ENCODE data around the gene LCP1.

The LCP1 gene

GRCh38 chr13:46176756-46177155 lies 5.2 kb downstream of the LCP1 start:
- no peak for TF ChIP-seq CTCF (IDR thresholded peaks at IDR 0.05; ENCODE audit: low read depth, low read length)
- DNase-seq (ENCODE audit: low read depth, low spot score), result no peak
- no peak overlapping the region for H3K4me3 ChIP-seq (ENCODE audit: low read depth, low read length)
- in situ Hi-C loops (cut with HindIII; ENCODE audit: low sequenced_read_pairs), result no loop called here

- no peak overlapping the region for H3K4me3 ChIP-seq (ENCODE audit: low read depth, low read length)
- no peak for DNase-seq (ENCODE audit: low read depth, low spot score)
- no peak for TF ChIP-seq CTCF (IDR thresholded peaks at IDR 0.05; ENCODE audit: low read depth, low read length)
- in situ Hi-C loops (cut with HindIII; ENCODE audit: low sequenced_read_pairs), result no loop called here
These were observed 8.3 kb downstream of the LCP1 start for GRCh38 chr13:46173656-46174055.

GRCh38 chr13:46172531-46172991 lies 9.4 kb downstream of the LCP1 start:
- no peak for TF ChIP-seq CTCF (IDR thresholded peaks at IDR 0.05; ENCODE audit: low read depth, low read length)
- no peak for DNase-seq (ENCODE audit: low read depth, low spot score)
- in situ Hi-C loops (cut with HindIII; ENCODE audit: low sequenced_read_pairs), result no loop called here
- H3K4me3 ChIP-seq (ENCODE audit: low read depth, low read length), result no peak overlapping the region

GRCh38 chr13:46171739-46172138 lies 10.2 kb downstream of the LCP1 start:
- no peak for TF ChIP-seq CTCF (IDR thresholded peaks at IDR 0.05; ENCODE audit: low read depth, low read length)
- H3K4me3 ChIP-seq (ENCODE audit: low read depth, low read length), result no peak overlapping the region
- DNase-seq (ENCODE audit: low read depth, low spot score), result no peak
- in situ Hi-C loops (cut with HindIII; ENCODE audit: low sequenced_read_pairs), result no loop called here

- in situ Hi-C loops (cut with HindIII; ENCODE audit: low sequenced_read_pairs), result no loop called here
- no peak for DNase-seq (ENCODE audit: low read depth, low spot score)
- no peak for TF ChIP-seq CTCF (IDR thresholded peaks at IDR 0.05; ENCODE audit: low read depth, low read length)
- H3K4me3 ChIP-seq (ENCODE audit: low read depth, low read length), result no peak overlapping the region
These were observed 10.8 kb downstream of the LCP1 start for GRCh38 chr13:46171217-46171616.

GRCh38 chr13:46170687-46171086 lies 11.3 kb downstream of the LCP1 start:
- H3K4me3 ChIP-seq (ENCODE audit: low read depth, low read length), result no peak overlapping the region
- no peak for TF ChIP-seq CTCF (IDR thresholded peaks at IDR 0.05; ENCODE audit: low read depth, low read length)
- no peak for DNase-seq (ENCODE audit: low read depth, low spot score)
- in situ Hi-C loops (cut with HindIII; ENCODE audit: low sequenced_read_pairs), result no loop called here

GRCh38 chr13:46170268-46170667 lies 11.7 kb downstream of the LCP1 start:
- TF ChIP-seq CTCF (IDR thresholded peaks at IDR 0.05; ENCODE audit: low read depth, low read length), result no peak
- no peak for DNase-seq (ENCODE audit: low read depth, low spot score)
- no peak overlapping the region for H3K4me3 ChIP-seq (ENCODE audit: low read depth, low read length)

More at GRCh38 chr13:46170268-46170667, 11.7 kb downstream of the LCP1 start:
- in situ Hi-C loops (cut with HindIII; ENCODE audit: low sequenced_read_pairs), result no loop called here
